K562 (cell line): ENCODE measurements around the gene RBM7. TPM values are rescaled to one million over a fixed set of nuclear protein-coding genes. Genes with fewer than 3 reads are reported as not detected.

Experiments
- ATF1 ChIP-seq, 2 experiments: fragments of 450-650 bp in 1 of 2; IDR thresholded peaks; 2 replicates each; pipeline ENCODE4 v1.6.1; 2016; ENCODE audit warnings: missing compliant biosample characterization in 1 of 2, missing genetic modification characterization in 1 of 2
- BHLHE40 ChIP-seq: IDR thresholded peaks from 2 replicates; pipeline ENCODE4 v1.6.1; 2011; ENCODE audit warnings: low read length, improper control_type of control experiment
- CTCFL ChIP-seq: IDR thresholded peaks from 2 replicates; pipeline ENCODE4 v1.6.1; 2011; ENCODE audit warnings: borderline replicate concordance, low read depth, mild to moderate bottlenecking, moderate library complexity, low read length; ENCODE audit not compliant: insufficient read depth, poor library complexity, severe bottlenecking
- EP400 ChIP-seq: fragments of 450-650 bp; IDR thresholded peaks from 2 replicates; pipeline ENCODE4 v1.6.1; 2017; ENCODE audit warnings: antibody characterized with exemption, mild to moderate bottlenecking, moderate library complexity
- KLF13 ChIP-seq: fragments of 450-650 bp; IDR thresholded peaks from 2 replicates; pipeline ENCODE4 v1.6.1; 2016; ENCODE audit warnings: missing genetic modification characterization, low read depth, mild to moderate bottlenecking, missing compliant biosample characterization, moderate library complexity, borderline replicate concordance
- NKRF ChIP-seq: fragments of 450-650 bp; IDR thresholded peaks from 2 replicates; pipeline ENCODE4 v1.6.1; 2016; ENCODE audit warnings: borderline replicate concordance
- POLR2A ChIP-seq: fragments of 450-650 bp; conservative IDR thresholded peaks from 2 replicates; pipeline ENCODE4 v1.6.1; 2016
- SMC3 ChIP-seq: conservative IDR thresholded peaks from 2 replicates; pipeline ENCODE4 v1.6.1; 2011; ENCODE audit warnings: low read depth, low read length, improper control_type of control experiment; ENCODE audit not compliant: insufficient read depth
- TAF7 ChIP-seq: fragments of 450-650 bp; IDR thresholded peaks from 2 replicates; pipeline ENCODE4 v1.6.1; 2016; ENCODE audit warnings: missing genetic modification characterization, missing compliant biosample characterization
- TCF7 ChIP-seq: sonication (generic); IDR thresholded peaks from 2 replicates; pipeline ENCODE4 v1.6.1; 2016; ENCODE audit warnings: antibody characterized with exemption, borderline replicate concordance
- ZBTB17 ChIP-seq: fragments of 450-650 bp; formaldehyde crosslinking; IDR thresholded peaks from 2 replicates; pipeline ENCODE4 v1.4.0; 2020; ENCODE audit warnings: mild to moderate bottlenecking
- ZBTB7A ChIP-seq: IDR thresholded peaks from 2 replicates; pipeline ENCODE4 v1.6.1; 2011; ENCODE audit warnings: low read depth, mild to moderate bottlenecking, low read length, moderate library complexity, borderline replicate concordance; ENCODE audit not compliant: control insufficient read depth
- ZNF12 ChIP-seq: sonication (generic); formaldehyde crosslinking; IDR thresholded peaks from 2 replicates; pipeline ENCODE4 v1.4.0; 2020; ENCODE audit warnings: mild to moderate bottlenecking, missing genetic modification reagents
- ZNF143 ChIP-seq: sonication (generic); formaldehyde crosslinking; IDR thresholded peaks from 2 replicates; pipeline ENCODE4 v1.9.0; 2022; ENCODE audit warnings: mild to moderate bottlenecking, missing genetic modification reagents
- ZNF263 ChIP-seq: sonication (generic); formaldehyde crosslinking; IDR thresholded peaks from 2 replicates; pipeline ENCODE4 v1.8.0; 2022; ENCODE audit warnings: mild to moderate bottlenecking, missing genetic modification reagents, borderline replicate concordance
- ZNF277 ChIP-seq: fragments of 250-450 bp; sonication (Bioruptor Pico); IDR thresholded peaks from 2 replicates; pipeline ENCODE4 v1.8.0; 2022; ENCODE audit warnings: inconsistent platforms, mild to moderate bottlenecking, moderate library complexity, borderline replicate concordance
- ZNF668 ChIP-seq: fragments of 250-450 bp; sonication (Bioruptor Pico); IDR thresholded peaks from 2 replicates; pipeline ENCODE4 v1.8.0; 2022; ENCODE audit warnings: mild to moderate bottlenecking, inconsistent platforms
- polyA plus RNA-seq, 8 experiments: library from polyadenylated mRNA; depleted of rRNA in 4 of 8; stranded (reverse) in 5 of 8; unstranded in 3 of 8; fragments of >200 nt; fragmentation: Nextera tagmentation in 2 of 8; fragmentation: Illumina TruSeq in 1 of 8; extraction: Ambion mirVana in 2 of 8; extraction: Trizol in 1 of 8; gene quantifications; 2 replicates each; pipeline versions ENCODE4 v1.2.1 to v1.2.3, GENCODE V29; 2011 to 2014; ENCODE audit warnings: inconsistent platforms in 1 of 8, missing spikeins in 1 of 8
- total RNA-seq, 7 experiments: library from RNA; depleted of rRNA in 6 of 7; stranded (reverse); fragments of >200 nt in 6 of 7; fragmentation: Illumina TruSeq in 2 of 7; extraction: Trizol in 2 of 7; gene quantifications; 2 replicates each; pipeline versions ENCODE4 v1.2.1 to v1.2.3, GENCODE V29; 2011 to 2021; ENCODE audit warnings: low replicate concordance in 1 of 7

Gene RBM7
- total and polyA plus RNA-seq, 9 of the 15 experiments (the other 6 are each of a cell fraction or from before 2014, with no cell fraction given), result 26.0 to 76.8 (median 49.6) TPM

- peak; percentile 96 for TF ChIP-seq CTCFL
- TF ChIP-seq TAF7 (tag), result peak; percentile 50
- TF ChIP-seq ZNF143 (CRISPR knock-in tag), result peak; percentile 94
- TF ChIP-seq EP400, result peak; percentile 88
- peak; percentile 55; the same call in 1 of the 2 replicates for TF ChIP-seq ZBTB7A
- no peak for TF ChIP-seq TCF7
- no peak for TF ChIP-seq ZNF668 (CRISPR knock-in tag)
- peak; percentile 25; the same call in 1 of the 2 replicates for TF ChIP-seq SMC3
- peak; percentile 51 for TF ChIP-seq ZBTB17 (CRISPR knock-in tag)
- peak; percentile 56; the same call in 1 of the 2 replicates for TF ChIP-seq ZNF263
- TF ChIP-seq ATF1 (CRISPR knock-in tag; IDR thresholded peaks at IDR 0.05), result no peak
- peak; percentile 68 for TF ChIP-seq ATF1 (tag; IDR thresholded peaks at IDR 0.05)
- peak; percentile 81 for TF ChIP-seq NKRF
- TF ChIP-seq BHLHE40, result peak; percentile 83
- TF ChIP-seq KLF13 (tag), result peak; percentile 85; the same call in 1 of the 2 replicates
- peak; percentile 88 for TF ChIP-seq POLR2A
- TF ChIP-seq ZNF277 (CRISPR knock-in tag), result no peak
- no peak; the same call in 1 of the 2 replicates for TF ChIP-seq ZNF12 (CRISPR knock-in tag)
Observed at GRCh38 chr11:114439229-114440120, 39.0 kb downstream of the RBM7 start, which contains the start of gene REXO2 (continued).
